Islet precursor cell (in vitro differentiated cells): Measurements from ENCODE around the gene METTL16.

ENCODE experiments used
- DNase-seq: peaks from one replicate; pipeline ENCODE4 v3.0.0-alpha.2; 2018

Gene METTL16

GRCh38 chr17:2406903-2407790 is 104.5 kb downstream of the METTL16 start:
- peak; percentile 97 for DNase-seq

- peak; percentile 55 for DNase-seq
Observed at GRCh38 chr17:2406271-2406902, 105.3 kb downstream of the METTL16 start.

GRCh38 chr17:2405247-2405926 is 106.3 kb downstream of the METTL16 start:
- peak; percentile 73 for DNase-seq

DNA sequence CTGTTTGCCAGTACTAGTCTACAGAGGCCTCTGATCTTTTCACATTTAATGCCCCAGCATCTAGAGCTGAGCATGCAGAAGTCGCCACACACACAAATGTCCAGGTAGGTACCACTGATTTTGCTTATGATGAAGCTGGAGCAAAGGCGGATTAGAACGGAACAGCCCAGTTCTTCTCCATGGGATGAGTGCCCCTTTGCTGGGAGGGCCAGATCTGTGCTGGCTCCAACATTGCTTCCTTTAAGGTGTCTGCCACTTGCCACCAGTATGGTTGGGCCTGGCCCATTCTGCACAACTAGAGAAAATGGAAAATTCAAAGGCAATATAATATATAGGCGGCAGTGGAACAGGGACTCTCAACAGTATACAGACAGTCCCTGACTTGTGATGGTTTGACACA is 108.6 kb downstream of the METTL16 start:
- no peak for DNase-seq

GRCh38 chr17:2402544-2402943 is 109.1 kb downstream of the METTL16 start:
- DNase-seq, result no peak

DNA sequence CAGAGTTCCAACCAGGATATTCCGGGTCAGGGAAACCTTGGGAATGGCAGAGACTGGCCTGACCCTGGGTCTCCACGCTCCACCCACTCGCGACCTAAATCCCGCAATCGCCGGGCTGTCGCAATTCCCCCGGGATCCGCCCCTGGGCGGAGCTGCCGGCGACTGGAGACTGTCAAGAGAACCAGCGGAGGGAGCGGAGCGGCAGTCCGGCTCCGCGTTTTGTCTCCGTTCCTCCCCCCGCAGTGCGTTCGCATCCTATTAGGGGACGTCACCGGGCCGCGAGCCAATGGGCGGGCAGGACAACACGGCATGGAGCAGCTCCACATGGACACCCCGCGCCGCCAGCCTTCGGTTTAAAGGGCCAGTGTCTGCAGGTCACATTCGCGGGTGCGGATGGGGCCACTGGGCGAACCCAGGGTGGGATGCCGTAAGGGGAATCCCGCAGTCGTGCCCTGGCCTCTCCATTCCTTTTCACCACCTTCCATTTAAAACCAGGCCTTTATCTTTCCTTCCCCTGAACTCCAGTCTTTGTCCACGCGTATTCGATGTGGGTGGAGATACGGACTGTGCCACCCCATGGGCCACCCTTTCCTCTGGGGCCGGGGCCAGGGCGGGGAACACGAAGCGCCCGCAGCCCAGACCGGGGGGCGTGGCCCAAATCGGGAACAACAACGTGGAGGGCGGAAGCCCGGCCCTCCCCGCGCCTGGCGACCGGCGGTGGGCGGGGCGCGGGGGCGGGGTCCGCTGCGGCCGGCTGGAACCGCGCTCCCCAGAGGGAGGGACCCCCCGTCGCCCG is 110.1 kb downstream of the METTL16 start:
- peak; percentile 100 for DNase-seq

GRCh38 chr17:2400877-2401425 is 110.7 kb downstream of the METTL16 start, which contains the start of gene MNT:
MNT (minus strand) TSS chr17:2401060; CDS start chr17:2400712, 348 bp downstream.
- peak; percentile 99 for DNase-seq

DNA sequence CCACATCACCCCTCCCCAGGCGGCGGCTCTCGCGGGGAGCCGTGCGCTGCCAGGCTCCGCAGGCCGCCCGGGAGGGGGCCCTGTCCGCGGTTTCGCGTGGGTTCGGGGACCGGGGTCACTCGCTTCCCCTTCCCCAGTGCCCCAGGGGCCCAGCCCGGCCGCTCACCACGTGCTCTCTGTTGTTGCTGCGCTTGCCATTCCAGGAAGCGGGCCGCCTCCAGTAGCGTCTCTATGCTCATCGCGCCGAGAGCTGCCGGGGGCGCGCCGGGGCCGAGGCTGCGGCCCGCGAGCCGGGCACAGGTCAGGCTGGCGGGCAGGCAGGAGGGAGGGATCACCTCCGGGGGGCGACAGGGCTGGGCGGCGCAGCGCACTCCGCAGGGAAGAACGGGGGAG is 111.2 kb downstream of the METTL16 start:
- DNase-seq, result peak; percentile 89

DNA sequence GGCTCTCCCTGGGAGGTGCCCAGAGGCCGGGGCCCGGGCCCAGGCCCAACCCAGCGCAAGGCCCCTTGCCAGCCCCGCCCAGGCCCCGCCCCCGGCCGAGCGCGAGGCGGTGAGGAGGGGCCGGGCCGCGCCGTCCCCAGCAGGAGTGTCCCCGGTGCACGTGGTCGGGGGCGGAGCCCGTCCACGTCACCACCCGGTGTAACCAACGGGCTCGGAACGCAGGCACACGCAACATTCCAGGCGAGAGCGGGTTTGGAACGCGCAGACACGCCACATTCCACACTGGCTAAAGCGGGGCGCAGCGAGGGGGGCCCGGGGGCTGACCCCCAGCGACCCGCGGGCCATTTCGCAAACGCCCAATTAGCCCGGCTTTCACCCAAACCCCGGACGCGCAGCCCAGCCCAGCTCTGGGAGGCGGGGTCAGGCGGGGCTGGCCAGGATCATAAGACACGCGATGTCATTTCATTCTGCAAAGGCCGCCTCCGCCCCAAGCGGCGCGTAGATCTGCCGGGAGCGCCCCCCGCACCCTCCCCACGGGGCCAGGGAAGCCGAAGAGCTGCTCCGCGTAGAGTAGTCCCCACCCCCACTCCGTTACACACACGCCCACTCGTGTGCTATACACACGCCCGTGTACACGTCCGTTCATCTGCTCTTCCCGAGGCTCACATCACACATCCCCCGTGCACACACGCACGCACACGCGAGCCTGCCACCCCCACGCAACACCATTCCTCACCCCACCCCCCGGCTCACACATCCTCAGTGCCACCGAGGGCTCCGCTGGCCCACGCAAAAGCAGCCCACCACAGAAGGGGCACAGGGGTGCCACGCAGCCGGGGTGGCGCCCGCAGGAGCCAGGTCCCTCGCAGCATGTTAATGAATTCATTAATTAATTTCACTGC is 111.9 kb downstream of the METTL16 start:
- peak; percentile 99 for DNase-seq

DNA sequence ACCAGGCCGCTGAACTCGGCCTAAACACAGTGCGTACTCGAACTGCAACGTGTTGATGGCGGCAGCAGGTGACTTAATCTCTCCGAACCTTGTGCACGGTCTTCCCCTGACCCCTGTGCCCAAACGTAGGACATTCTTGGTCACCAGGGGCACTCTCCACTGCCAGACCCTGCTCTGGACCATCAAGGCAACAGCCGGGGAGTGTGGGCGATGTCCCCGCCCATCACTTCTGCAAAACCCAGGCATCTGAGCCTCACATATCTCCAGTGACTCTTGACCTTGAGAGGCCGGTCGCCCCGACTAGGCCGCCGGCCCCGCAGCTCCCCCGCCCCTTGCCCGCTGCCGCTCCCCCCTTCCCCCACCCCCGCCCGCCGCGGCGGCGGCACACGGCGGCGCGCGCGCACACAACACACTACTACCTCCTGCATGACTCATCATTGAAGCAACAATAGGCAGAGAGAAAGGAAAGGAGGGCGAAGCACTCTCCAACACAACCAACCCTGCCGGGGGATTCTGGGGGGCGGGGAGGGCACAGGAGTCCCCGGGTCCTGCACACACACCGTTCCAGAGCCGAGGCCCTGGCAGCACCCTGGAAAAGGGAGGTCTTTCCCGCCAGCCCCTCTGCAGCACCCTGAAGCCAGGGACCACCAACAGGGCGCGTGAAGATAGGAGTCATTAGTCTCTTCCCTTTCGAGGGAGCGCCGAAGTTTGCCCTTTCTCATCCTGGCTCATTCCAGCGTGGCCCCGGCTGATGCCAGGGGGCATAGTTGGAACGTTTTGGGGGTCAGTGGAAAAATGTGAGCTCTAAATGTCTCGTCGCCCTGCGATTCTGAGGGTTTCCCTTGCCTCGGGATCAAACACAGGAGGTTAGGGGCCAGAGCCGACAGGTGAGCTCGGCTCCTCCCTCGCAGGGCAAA is 112.8 kb downstream of the METTL16 start:
- DNase-seq, result peak; percentile 91

DNA sequence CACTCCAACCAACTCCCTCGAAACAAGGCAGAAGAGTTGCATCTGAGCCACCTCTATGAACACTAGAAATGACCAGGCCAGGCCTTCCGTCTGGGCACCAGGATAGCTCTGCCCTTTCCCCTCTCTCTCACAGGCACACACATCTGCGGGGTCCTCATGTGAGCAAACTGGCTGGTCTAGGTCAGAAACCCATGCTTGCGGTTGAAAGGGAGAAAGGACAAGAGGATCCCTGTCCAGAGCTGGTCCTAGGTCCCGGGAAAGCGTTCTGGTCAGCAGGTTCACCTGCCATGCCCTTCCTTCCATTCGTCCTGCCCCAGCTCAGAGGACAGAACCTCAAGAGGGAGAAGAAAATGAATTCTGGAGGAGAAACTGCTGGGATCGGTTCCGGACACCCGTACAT is 113.5 kb downstream of the METTL16 start:
- peak; percentile 65 for DNase-seq

DNA sequence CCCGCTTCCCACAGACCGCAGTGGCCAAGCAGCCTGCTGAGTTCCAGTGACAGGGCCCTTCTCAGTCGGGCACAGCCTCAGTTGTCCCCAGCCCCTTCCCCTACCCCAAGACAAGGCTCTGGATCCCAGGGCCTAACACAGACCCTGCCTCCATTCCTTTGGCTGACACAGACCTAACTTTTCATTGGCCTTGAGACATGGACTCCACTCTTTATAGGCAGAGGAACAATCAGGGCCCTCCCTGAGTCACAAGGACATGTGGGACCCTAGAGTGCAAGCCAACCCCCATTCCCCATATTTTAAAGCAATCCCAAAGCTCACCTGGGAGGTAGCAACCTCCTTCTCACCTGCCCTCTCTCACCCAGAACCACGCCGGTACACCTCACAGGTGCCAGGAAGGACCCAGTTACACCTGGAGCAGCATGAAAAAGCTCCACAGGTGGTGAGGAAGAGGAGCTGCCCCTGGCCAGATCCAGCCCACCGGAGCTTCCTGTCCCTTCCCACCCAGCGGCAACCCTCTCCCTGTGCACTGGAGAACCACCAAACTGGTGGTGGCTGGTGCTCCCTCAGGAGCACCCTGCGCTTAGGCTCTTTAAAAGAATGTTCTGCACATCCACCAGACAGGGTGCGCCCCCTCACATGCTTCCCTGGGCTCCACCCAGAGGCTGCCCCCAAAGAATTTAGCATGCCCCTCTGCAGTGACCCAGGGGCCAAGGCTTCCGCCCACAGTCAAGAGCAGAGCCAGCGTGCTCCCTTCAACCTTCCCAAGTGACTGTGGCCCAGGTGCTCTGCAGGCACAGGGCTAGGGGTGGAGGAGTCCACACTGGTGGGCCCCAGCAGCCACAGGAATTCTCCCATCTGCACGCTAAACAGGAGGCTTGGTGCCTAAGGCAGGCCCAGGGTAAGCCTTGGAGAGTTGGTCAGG is 114.2 kb downstream of the METTL16 start:
- DNase-seq, result peak; percentile 55

GRCh38 chr17:2396568-2397246 is 115.0 kb downstream of the METTL16 start:
- DNase-seq, result peak; percentile 100

DNA sequence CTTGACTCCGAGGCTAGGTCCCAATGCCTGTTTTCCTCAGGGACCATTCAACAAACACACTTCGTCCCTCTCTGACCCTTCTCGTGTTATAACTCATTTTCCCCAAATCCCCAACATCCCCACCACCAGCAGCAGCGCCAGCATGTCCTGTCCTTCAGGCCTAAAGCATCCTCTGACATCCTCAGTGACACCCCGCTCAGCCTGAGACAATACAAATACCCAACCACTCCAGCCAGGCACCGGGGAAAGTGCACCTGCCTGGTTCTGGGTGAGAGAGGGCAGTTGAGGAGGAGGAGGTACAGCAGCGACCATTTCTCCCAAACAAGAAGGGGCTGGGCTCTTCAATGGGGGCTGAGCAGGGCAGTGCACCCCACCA is 115.5 kb downstream of the METTL16 start:
- DNase-seq, result no peak

GRCh38 chr17:2395258-2396181 is 116.2 kb downstream of the METTL16 start:
- peak; percentile 85 for DNase-seq

GRCh38 chr17:2394775-2395201 is 116.9 kb downstream of the METTL16 start:
- DNase-seq, result no peak
